SU-DHL-6 (cell line): ENCODE data around the gene FOS.

Source experiments
- EZH2phosphoT487 ChIP-seq: fragments of 200-600 bp; sonication (generic), shearing (Covaris generic); conservative IDR thresholded peaks from 2 replicates; pipeline ENCODE4 v1.6.1; 2018; ENCODE audit warnings: mild to moderate bottlenecking, antibody characterized with exemption, low read length, moderate library complexity, mixed read lengths
- TF ChIP-seq, protein P1 (sequence below): fragments of 200-600 bp; sonication (generic); IDR thresholded peaks from one replicate; pipeline ENCODE4 v1.5.1; 2017; ENCODE audit warnings: antibody characterized with exemption, mild to moderate bottlenecking, low read length, moderate library complexity; ENCODE audit not compliant: insufficient read depth, poor library complexity, severe bottlenecking

DNA sequence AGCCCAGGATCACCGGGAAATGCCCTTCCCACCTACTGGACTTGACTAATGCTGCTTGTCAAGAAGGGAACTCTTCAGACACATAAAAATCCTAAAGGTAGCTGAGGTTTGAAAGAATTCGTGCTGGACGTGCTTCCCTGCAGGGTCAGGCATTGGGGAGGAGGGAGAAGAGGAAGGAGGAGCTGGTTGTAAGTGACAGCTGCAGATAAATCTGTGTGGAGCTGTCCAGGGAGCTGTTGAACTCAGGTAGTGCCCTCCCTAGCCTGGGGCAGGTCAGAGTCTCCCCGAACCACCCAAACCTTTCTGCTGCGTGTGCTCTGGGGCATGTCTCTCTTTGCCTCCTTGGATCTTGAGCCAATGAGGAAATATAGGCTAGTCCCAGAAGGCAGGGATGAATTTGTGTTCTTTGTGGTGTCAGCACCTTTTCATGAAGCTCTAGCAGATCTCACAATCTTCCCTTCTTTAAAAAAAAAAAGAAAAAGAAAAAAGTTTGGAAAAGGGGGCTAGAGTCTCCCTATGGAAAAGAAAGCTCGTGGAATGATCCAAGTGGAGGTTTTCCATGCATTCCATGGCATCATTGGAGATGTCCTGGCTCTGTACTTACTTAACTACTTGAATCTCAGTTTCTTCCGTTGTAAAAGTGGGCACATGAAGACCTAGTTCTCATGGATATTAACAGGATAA is 23.6 kb upstream of the FOS start:
- TF ChIP-seq, protein P1, sequence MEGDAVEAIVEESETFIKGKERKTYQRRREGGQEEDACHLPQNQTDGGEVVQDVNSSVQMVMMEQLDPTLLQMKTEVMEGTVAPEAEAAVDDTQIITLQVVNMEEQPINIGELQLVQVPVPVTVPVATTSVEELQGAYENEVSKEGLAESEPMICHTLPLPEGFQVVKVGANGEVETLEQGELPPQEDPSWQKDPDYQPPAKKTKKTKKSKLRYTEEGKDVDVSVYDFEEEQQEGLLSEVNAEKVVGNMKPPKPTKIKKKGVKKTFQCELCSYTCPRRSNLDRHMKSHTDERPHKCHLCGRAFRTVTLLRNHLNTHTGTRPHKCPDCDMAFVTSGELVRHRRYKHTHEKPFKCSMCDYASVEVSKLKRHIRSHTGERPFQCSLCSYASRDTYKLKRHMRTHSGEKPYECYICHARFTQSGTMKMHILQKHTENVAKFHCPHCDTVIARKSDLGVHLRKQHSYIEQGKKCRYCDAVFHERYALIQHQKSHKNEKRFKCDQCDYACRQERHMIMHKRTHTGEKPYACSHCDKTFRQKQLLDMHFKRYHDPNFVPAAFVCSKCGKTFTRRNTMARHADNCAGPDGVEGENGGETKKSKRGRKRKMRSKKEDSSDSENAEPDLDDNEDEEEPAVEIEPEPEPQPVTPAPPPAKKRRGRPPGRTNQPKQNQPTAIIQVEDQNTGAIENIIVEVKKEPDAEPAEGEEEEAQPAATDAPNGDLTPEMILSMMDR = no peak
- no peak for TF ChIP-seq EZH2phosphoT487
